GM18870 (cell line): ENCODE data around the gene RPS6KC1.
"Not testable (repeated sequence)": the region's sequence is repeated elsewhere in the genome, so short reads cannot be mapped to it uniquely, and the experiment has no call there.

Experiments used
- ATAC-seq: cut with Tn5 transposase; IDR thresholded peaks from one replicate; pipeline ENCODE4 v1.9.1; 2021; ENCODE audit warnings: moderate library complexity; ENCODE audit not compliant: unreplicated experiment

RPS6KC1 gene

DNA sequence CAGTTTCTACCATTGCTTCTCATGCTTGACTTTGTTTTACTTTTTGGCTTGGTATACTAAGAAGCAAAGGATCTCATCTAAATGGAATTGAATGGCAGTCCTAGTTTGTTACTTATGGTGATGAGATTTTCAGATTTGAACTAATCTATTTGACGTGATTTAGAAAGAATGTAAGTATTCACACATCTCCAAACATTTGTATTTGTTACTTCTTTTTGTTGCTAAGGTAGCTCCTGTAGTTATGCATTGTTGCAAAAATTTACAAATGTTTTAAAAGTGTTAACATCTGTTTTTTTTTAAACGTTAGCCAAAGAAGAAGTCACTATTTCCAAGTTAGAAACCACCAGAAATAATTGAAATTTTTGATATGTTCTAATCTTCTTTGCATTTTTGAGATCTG lies 222.5 kb downstream of the RPS6KC1 start:
- no peak for ATAC-seq

DNA sequence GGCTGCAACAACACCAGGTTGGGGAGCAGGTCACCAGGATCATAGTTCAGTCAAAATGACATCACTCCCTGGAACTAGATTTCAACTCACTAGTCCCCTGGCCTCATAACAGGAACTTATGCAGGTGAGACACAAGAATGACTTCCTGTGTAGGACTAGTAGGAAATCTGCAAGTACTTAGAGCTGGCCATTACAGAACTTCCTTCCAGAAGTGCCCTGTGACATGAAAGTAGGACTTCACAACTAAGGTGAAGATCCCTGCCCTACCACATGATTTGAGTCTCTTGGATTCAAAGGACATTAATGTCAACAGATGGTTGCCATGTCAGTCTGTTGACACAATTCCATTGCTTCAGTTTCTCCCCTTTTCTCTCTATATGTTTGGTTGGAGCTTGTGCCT lies 223.1 kb downstream of the RPS6KC1 start:
- ATAC-seq, result no peak

DNA sequence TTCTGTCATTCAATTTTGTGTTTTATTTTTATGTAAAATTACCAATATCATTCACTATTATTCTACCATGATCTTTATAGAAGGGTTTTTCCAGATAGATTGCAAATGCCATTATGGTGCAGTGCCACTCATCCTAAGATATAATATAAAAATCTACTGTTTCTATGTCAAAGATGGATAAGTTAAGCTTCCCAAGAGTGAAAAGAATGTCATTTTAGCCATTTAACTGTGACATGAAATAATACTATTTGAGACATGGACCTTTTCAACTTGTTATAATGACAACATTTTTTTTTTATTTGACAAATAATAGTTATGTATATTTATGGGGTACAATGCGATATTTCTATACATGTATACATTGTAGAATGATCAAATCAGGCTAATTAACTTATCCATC lies 224.3 kb downstream of the RPS6KC1 start:
- no peak for ATAC-seq

DNA sequence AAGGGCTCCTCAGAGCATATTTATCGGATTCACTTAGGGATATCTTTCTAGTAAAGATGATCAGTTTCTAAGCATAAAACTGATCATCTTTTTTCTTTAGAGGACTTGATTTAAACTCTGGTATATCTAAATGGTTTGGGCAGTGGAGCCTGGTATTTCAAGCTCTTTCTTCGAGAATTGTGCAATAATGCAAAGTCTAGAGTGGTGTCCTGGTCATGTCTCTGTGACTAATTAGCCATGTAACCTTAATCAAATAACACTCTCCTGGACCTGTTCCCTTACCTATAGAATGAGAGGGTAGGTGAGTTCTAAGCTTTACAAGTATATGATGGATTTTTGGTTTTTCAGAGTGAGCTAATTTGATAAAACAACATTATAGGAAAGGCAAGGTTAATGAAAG lies 225.2 kb downstream of the RPS6KC1 start:
- no peak for ATAC-seq

DNA sequence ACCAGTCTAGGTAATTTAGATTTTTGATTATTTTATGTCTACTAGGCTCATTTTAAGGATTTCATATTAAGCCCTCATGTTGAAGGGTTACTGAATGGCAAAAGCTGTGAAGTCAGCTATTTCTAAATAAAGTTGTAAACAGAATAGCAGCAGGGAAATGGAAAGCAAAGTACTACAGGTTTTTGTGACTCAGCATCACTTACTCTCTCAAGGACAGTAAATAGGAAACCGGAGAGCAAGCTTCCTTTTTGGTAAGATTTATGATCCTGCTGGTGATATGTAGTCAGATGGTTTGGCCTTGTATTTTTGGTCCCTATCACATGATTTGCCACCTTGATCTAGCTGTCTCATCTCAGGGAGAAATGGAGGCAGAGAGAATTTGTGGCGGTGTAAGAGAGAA lies 226.0 kb downstream of the RPS6KC1 start:
- ATAC-seq, result no peak

DNA sequence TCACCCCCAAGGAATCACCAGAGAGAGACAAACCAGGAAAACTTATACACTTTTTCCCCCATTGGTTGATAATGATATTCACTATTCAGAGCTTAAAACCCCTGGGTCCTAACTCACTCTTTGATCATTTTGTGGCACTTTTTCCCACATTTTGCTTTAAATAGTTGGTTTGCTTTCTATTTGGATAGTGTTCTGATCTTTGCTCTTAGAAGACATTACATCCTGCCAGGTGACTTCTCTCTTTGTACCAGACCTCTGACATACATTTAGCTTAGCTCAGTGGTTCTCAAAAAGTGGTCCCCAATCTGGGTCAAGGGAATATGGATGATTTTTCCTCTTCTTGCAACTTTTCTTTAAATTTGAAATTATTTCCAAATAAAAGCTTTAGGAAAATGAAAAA lies 228.4 kb downstream of the RPS6KC1 start:
- ATAC-seq, result no peak

DNA sequence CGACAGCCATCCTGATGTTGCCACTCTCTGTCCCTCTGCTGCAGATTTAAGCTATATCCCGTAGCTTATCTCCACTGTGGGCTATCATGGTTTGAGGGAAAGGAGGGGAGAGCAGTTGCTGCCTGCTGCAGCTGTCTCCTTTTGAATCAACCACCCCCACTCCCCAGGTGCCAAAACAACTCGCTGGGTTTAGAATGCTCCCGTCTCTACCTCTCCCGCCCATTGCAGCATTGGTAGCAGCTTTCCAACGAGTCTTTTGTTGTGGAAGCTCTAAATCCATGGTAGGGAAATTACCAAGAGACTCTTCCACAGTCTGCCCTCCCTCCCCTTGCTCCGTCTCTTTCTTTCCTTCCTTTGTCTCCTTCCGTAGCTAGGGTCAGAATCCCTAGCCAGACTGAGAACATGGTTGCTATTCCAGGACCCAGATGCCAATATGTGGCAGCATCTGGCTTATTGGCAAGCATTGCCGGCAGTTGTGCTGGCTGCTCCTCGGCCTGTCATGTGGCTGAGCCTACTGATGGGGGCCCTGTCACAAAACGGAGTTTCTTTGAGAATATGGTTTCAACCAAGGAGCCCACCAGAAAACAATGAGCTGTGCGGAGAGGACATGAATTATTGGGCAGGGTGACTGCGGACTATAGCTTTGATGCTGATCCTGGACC lies 230.7 kb downstream of the RPS6KC1 start:
- no peak for ATAC-seq

DNA sequence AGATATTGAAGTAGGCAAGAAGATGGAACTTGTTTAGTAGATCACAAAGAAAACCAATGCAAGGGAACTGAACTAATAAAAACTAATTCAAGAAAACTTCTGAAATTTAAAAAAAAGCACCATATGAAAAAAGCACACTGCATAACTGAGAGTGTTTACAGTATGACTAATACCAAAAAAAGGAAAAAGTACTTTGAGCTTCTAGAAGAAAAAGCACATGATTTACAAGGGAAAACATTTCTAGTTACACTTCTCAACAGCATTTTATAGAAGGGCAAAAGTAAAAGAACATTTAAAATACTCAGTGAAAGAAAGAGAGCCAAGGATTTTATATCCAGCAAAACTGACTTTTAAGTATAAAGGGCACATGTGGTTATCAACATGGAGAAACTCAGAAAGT lies 233.6 kb downstream of the RPS6KC1 start:
- no peak for ATAC-seq

DNA sequence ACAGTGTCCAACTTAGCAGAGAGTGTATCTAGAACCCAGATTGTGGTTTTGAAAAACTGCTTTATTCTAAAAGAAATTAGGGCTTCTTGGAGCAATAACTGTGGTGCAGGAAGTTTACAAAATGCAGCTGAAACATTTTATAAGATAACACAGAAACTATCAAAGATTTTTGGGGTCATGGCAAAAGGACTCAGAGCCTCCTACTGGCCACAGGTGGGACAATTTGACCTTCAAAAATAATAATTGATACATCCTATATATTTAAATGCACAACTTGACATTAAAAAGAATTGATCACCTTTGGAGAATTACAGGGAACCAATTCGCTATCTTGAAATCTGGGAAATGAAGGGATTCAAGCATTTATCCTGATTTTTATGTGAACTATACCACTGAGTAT lies 235.2 kb downstream of the RPS6KC1 start:
- no peak for ATAC-seq

DNA sequence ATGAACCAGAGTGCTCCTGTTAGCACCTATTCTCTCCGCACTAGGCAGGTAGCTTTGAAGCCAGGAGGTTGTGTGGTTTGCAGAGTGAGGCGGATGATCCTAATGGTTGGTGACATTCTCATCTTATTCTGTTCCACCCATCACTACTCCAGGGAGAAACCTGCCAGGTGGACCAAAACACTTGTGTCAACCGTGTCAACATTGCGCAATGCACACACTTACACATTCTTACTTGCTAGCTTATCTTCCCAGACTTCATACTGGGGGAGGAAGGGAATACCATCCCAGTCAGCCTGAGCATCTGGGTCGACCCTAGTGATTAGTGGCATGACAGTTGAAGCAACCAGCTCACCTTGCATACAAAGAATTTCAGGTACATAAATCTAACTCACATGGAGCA lies 236.9 kb downstream of the RPS6KC1 start:
- no peak for ATAC-seq

DNA sequence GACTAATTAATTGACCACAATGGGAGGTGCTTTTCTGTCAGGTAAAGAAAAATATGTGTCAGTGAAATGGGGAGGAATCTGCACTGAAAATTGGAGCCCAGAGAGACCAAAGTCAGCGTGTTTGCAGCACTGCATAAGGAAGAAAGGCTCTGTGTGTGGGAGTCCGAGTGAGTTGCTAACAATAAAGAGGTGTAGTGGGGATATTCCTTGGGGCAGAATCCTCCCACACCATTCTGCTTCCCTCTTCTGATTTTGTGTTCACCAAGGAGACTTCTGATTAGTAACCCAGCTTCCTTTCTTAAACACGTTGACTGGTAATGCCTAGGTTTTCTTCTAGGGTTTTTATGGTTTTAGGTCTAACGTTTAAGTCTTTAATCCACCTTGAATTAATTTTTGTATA lies 240.5 kb downstream of the RPS6KC1 start:
- no peak for ATAC-seq

DNA sequence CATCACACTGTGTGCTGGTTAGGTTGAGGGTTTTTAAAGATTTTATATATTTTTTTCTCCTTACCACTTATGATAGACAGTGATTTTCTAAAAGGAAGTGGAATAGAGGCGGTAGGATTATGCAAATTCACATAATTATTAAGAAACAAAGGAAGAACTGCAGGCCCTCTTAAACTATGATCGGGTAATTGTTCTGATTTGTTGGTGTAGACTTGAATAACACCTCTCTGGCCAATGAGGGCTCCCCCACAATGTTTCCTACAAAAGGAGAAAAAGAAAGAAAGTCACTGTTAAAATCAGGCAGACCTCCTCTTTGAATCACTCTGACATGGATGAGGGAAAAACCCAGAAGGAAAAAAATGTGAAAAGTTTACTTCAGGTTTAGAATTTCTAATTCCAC lies 241.6 kb downstream of the RPS6KC1 start:
- ATAC-seq, result no peak

DNA sequence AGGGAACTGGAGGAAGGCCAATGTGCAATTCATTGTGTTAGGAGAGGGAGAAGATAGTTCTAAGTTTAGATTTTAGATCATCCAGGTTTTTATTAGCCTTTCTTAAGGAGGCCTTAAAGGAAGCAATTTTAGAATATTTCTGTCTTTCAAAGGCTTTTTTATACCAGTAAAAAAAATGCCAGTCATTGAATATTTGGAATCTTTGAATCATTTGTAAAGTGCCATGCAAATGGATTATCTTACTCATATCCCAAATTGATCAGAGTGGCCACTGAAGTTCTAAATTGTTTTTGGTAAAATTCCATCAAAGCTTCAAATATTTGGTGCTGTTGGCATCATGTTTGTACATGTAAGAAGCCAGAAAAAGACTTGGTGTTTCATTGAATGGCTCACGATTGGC lies 244.8 kb downstream of the RPS6KC1 start:
- no peak for ATAC-seq

DNA sequence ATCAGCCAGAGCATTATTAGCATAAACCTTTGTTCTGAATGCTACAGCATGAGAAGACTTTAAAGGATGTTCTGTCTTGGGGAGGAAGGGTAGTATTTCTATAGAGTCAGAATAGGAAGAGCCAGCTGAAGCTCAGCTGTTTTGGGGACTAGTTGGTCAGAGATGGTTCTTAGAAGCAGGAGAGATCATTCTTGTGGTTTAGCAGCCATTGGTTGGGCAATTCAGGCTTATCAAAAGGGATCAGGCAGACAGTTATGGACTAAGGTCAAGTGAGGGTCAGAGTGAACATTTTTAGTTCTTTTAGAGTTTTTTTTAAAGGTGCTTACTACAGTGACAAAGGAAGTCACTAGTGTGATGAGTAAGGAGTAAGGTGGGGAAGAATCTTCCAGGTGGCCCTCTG lies 245.5 kb downstream of the RPS6KC1 start:
- no peak for ATAC-seq

DNA sequence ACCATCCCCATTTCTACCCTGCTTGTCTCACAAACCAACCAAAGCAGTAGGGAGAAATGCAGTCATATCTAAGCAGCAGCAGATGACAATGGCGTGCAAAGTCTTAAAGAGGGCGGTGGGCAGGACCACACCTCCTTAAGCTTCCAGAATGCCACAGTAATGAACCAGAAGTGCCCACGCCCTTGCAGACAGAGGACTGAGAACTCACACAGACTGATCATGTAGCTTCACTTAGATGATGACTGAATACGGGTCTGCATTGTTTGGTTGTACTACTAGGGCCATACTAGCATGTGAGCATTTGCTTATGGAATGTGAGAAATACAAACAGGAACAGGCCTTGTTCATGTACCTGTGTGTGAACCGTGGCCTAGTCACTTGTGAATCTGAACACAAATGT lies 246.0 kb downstream of the RPS6KC1 start:
- ATAC-seq, result no peak

DNA sequence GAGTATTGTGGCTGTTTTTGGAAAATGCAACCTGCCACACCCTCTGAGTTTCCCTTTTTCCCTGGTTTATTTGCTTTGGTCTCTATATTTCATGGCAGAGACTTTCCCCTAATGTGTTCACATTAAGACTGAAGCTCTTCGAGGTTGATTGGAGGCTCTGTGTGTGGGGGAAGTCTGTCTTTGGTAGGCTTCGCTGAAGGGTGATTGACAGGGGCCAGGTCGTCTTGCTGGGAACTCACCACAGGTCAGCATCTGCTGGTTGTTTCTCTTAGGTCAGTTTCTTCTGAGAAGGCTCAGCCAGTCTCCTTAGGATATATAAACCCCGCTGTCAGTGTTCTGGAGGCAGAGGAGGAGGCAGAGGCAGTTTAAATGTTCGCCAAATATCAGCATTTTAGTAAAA lies 249.4 kb downstream of the RPS6KC1 start:
- ATAC-seq, result no peak

DNA sequence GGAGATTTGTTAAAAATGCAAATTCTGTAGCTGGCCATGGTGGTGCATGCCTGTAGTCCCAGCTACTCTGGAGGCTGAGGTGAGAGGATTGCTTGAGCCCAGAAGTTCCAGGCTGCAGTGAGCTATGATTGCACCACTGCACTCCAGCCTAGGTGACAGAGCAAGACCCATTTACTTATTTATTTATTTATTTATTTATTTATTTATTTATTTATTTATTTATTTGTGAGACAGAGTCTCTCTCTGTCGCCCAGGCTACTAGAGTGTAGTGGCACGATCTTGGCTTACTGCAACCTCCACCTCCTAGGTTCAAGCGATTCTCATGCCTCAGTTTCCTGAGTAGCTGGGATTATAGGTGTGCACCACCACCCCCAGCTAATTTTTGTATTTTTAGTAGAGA lies 250.5 kb downstream of the RPS6KC1 start:
- not testable (repeated sequence) for ATAC-seq

DNA sequence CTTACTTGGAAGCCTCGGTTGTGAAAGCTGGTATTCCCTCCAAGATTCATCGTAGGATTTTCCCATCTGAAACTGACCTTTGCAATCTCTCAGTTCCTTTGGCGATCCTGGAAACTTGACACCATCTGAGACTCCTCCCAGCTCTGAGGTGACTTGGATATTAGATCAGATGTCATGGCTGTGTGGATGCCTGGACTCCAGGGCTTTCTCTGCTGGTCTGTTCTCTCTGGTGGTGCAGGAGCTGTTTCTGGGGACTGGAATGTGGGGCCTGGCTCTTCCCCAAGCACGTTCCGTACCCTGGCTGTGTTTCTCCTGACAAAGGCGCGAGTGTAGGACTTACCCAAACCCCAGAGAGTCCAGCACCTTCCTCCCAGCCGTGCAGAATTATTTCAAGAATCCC lies 252.2 kb downstream of the RPS6KC1 start:
- ATAC-seq, result no peak

DNA sequence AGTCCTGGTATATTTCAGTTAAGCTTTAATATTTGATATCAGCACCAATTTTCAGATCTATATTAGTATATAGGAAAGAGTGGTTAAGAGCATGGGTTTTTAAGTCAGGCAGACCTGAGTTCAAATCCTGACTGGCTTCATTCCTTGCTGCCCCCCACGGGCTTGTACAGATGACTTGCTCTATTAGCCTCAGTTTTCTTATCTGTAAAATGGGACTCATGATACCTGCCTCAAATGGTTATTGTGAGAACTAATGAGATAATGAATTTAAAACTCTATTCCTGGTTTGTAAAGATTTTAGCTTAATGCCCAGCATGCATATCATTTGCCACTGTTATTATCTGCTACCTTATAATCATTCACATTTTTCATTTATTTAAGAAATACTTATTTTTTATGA lies 264.5 kb downstream of the RPS6KC1 start:
- no peak for ATAC-seq

DNA sequence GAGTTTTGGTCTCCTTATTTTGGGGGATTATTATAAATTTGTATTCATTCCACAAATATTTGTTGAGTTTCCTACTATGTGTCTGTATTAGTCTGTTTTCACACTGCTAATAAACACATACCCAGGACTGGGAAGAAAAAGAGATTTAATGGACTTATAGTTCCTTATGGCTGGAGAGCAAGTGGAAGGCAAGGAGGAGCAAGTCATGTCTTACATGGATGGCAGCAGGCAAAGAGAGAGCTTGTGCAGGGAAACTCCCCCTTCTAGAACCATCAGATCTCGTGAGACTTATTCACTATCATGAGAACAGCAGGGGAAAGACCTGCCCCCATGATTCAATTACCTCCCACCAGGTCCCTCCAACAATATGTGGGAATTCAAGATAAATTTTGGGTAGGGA lies 267.4 kb downstream of the RPS6KC1 start:
- not testable (repeated sequence) for ATAC-seq

DNA sequence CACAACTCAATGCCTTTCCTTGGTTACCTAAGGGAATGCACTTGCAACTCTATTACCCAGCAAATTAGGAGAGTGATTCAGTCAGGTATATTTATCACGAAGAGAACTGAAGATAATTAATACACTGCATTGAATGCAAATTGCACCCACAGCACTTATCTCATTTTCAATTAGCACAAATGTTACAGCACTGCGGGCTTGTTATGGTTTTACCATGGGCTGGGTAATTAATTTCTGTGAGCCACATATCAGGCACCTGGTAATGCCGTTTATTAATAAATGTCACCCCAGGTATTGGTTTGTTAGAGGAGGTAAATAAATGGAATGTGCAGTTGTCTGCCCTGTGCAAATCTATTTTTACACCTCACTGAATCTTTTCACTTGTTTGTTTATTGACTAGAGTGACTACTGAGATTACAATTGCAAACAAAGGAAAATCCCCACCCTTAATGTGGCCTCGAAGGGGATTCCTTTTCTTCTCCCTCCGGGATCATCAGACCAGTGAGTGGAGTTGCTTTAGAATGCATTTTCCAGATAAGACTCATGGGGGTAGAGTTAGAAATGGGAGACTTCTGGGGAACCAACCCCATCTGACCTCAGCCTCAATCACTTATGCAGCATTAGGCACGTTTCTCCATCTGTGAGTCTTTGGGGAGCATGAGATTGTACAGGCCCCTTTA lies 269.3 kb downstream of the RPS6KC1 start:
- ATAC-seq, result no peak
